Trophoblast cell (in vitro differentiated cells and primary cell): ENCODE results near the gene GNAI3.

Source experiments
- DNase-seq, 2 donors: peaks; one replicate each; pipeline ENCODE4 v3.0.0-alpha.2; 2016
- H2AFZ ChIP-seq: 2 replicates; pipeline ENCODE4 v1.6.1; 2013; ENCODE audit warnings: low read length, moderate library complexity, mild to moderate bottlenecking; ENCODE audit not compliant: insufficient read depth, poor library complexity
- H2AK5ac ChIP-seq: 2 replicates; pipeline ENCODE4 v1.6.1; 2013; ENCODE audit warnings: mild to moderate bottlenecking, low read length
- H2BK120ac ChIP-seq: 2 replicates; pipeline ENCODE4 v1.6.1; 2013; ENCODE audit warnings: low read length, mild to moderate bottlenecking, moderate library complexity; ENCODE audit not compliant: insufficient read depth, poor library complexity
- H2BK12ac ChIP-seq: 2 replicates; pipeline ENCODE4 v1.6.1; 2013; ENCODE audit warnings: mild to moderate bottlenecking, low read length, moderate library complexity
- H2BK5ac ChIP-seq: 2 replicates; pipeline ENCODE4 v1.6.1; 2013; ENCODE audit warnings: low read length, low read depth, moderate library complexity, mild to moderate bottlenecking; ENCODE audit not compliant: poor library complexity
- H3K14ac ChIP-seq: 2 replicates; pipeline ENCODE4 v1.6.1; 2013; ENCODE audit warnings: mild to moderate bottlenecking, low read length
- H3K18ac ChIP-seq: 2 replicates; pipeline ENCODE4 v1.6.1; 2013; ENCODE audit warnings: mild to moderate bottlenecking, low read length
- H3K23ac ChIP-seq: 2 replicates; pipeline ENCODE4 v1.6.1; 2013; ENCODE audit warnings: low read length
- H3K27ac ChIP-seq: 2 replicates; pipeline ENCODE4 v1.5.1; 2013; ENCODE audit warnings: low read depth, mild to moderate bottlenecking, inconsistent platforms, low read length, moderate library complexity
- H3K27me3 ChIP-seq: 2 replicates; pipeline ENCODE4 v1.6.1; 2013; ENCODE audit warnings: inconsistent platforms, mild to moderate bottlenecking, low read length, moderate library complexity; ENCODE audit not compliant: insufficient read depth
- H3K36me3 ChIP-seq, 2 experiments: 1 replicate in 1 of 2; 2 replicates in 1 of 2; pipeline ENCODE4 v1.6.1; 2013; ENCODE audit warnings: low read length in 2 of 2, mild to moderate bottlenecking in 2 of 2, moderate library complexity in 1 of 2; ENCODE audit not compliant: insufficient read depth in 2 of 2, control insufficient read depth in 1 of 2
- H3K4ac ChIP-seq: 2 replicates; pipeline ENCODE4 v1.6.1; 2013; ENCODE audit warnings: low read depth, mild to moderate bottlenecking, low read length, moderate library complexity
- H3K4me1 ChIP-seq, 2 experiments: 1 replicate in 1 of 2; 2 replicates in 1 of 2; pipeline ENCODE4 v1.6.1; 2013; ENCODE audit warnings: low read length in 2 of 2, mild to moderate bottlenecking in 2 of 2, moderate library complexity in 1 of 2; ENCODE audit not compliant: insufficient read depth in 2 of 2, control insufficient read depth in 1 of 2
- H3K4me2 ChIP-seq: 2 replicates; pipeline ENCODE4 v1.6.1; 2013; ENCODE audit warnings: inconsistent platforms, mild to moderate bottlenecking, low read length, moderate library complexity
- H3K4me3 ChIP-seq: 2 replicates; pipeline ENCODE4 v1.5.1; 2013; ENCODE audit warnings: mild to moderate bottlenecking, low read depth, low read length, inconsistent platforms
- H3K79me1 ChIP-seq: one replicate; pipeline ENCODE4 v1.6.1; 2013; ENCODE audit warnings: low read length
- H3K79me2 ChIP-seq: 2 replicates; pipeline ENCODE4 v1.6.1; 2013; ENCODE audit warnings: low read length, mild to moderate bottlenecking; ENCODE audit not compliant: control insufficient read depth, insufficient read depth, poor library complexity
- H3K9ac ChIP-seq: 2 replicates; pipeline ENCODE4 v1.6.1; 2013; ENCODE audit warnings: mild to moderate bottlenecking, low read length
- H3K9me3 ChIP-seq: 2 replicates; pipeline ENCODE4 v1.6.1; 2013; ENCODE audit warnings: low read depth, mild to moderate bottlenecking, control low read depth, inconsistent platforms, low read length; ENCODE audit not compliant: insufficient read depth
- H4K12ac ChIP-seq: 2 replicates; pipeline ENCODE4 v1.6.1; 2013; ENCODE audit warnings: low read depth, mild to moderate bottlenecking, low read length, moderate library complexity
- H4K8ac ChIP-seq: 2 replicates; pipeline ENCODE4 v1.6.1; 2013; ENCODE audit warnings: low read depth, mild to moderate bottlenecking, low read length, moderate library complexity
- H4K91ac ChIP-seq: one replicate; pipeline ENCODE4 v1.6.1; 2013; ENCODE audit warnings: low read depth, mild to moderate bottlenecking, low read length, moderate library complexity
- WGBS: extraction: QIAGEN DNeasy Blood & Tissue Kit; methylation state at CpG from one replicate; pipeline ENCODE4 v1.1.7; 2013; ENCODE audit warnings: missing lambda C conversion rate; ENCODE audit not compliant: insufficient read length, insufficient coverage; ENCODE audit errors: extremely low coverage; 5-methylcytosine and 5-hydroxymethylcytosine counted together

The GNAI3 gene

DNA sequence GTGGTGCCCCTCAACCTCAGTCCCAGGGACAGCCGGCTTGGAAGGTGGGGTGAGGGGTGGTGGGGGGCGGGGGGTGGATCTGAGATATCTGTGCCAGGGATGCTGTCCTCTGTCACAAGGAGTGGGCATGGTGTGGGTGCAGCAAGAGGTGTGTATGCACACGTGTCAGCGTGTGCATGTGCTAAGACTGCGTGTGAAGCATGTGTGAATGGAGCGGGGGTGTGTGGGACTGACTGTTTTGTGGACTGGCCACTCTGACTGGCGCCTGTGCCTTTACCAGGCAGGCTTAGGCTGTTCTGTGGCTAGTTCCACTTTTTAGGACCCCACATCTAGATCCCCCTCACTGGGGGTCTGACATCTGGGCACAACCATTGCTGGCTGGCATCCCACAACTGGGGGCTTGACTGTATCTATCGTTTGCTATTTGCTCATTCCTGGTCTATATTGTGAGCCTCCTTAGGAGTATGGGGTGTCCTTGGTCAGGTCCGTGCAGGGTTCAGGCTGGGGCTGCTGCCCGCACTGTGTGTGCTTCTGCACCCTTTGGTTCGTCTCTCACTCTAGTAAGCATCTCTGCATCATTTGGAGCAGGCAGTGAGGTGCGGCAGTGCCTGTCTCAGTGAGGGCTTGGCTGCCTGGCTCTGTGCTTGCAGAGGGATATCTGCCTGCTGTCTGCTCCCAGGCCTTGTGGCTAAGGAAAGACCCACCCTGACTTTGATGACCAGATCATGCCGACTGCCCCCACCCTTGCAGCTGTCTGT lies 73.1 kb downstream of the GNAI3 start:
- Histone ChIP-seq H3K79me2 (peaks cover 9% of the 10 kb centered on the region), H2AK5ac (no peak overlapping the region), H3K9me3 (no peaks in the 10 kb centered on the region), H3K36me3 (peaks cover 8 to 9% of the 10 kb centered on the region in 2 experiments), H3K14ac (peak overlapping the region; percentile 46), H3K27me3 (no peaks in the 10 kb centered on the region), H3K18ac (peak overlapping the region; percentile 30), H3K23ac (no peak overlapping the region), H3K4me2 (peak overlapping the region; percentile 82), H3K27ac (no peak overlapping the region), H3K4me1 (peaks cover 9 to 13% of the 10 kb centered on the region in 2 experiments), H3K4ac (peak overlapping the region; percentile 5), H3K4me3 (peak overlapping the region; percentile 77), H2BK120ac (no peak overlapping the region), H4K91ac (no peak overlapping the region), H3K9ac (no peak overlapping the region), H2BK5ac (no peak overlapping the region), H3K79me1 (peaks cover 18% of the 10 kb centered on the region), H2AFZ (peak overlapping the region; percentile 64), H4K8ac (peak overlapping the region; percentile 71), H4K12ac (no peak overlapping the region), H2BK12ac (no peak overlapping the region)
- no peak for DNase-seq
- no CpG with 5 or more reads among the region's 13 CpGs for WGBS

DNA sequence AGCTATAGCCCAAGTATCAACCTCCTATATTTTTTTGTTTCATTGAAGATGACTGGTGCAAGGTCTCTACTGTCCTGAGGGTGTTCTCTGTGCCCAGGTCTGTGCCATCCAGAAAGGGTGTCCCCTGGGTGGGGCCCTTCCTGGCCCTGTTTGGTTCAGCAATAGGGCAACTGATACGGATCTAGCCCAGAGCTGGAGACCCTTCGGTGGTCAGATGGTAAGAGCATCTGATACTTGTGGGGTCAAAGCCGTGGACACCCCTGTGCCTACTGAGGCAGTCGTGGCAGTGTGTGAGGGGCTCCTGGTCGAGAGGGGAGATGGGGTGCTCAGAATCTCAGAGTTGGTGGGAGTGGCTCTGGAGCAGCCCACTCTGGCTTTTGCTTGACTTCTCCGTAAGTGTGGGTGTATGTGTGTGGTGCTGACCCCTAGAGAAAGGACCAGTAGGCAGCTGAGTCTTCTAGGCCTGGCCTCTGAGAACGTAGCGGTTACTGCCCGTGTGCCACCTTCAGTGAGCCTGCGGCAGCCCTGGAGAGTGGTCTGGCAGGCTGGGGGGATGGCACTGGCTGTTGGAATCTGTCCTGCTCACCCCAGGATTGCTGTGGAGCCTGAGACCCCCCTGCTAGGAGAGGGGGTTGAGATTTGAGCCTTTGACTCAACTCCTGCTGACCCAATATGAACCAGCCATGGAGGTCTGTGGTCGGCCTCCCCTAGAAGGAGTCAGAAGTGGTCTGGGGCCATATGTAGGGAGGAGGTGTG lies 73.9 kb downstream of the GNAI3 start:
- peak overlapping the region; percentile 22 for H3K4ac ChIP-seq
- no peak overlapping the region for H2BK12ac ChIP-seq
- WGBS = no CpG with 5 or more reads among the region's 11 CpGs
- no peak overlapping the region for H3K4me3 ChIP-seq
- no peaks in the 10 kb centered on the region for H3K9me3 ChIP-seq
- peak overlapping the region; percentile 2 for H3K18ac ChIP-seq
- no peak overlapping the region for H3K23ac ChIP-seq
- no peaks in the 10 kb centered on the region for H3K27me3 ChIP-seq
- peaks cover 4 to 9% of the 10 kb centered on the region in 2 experiments for H3K4me1 ChIP-seq
- H3K36me3 ChIP-seq = peaks cover 15 to 16% of the 10 kb centered on the region in 2 experiments
- H2BK5ac ChIP-seq = no peak overlapping the region
- H3K79me1 ChIP-seq = peaks cover 14% of the 10 kb centered on the region
- H4K12ac ChIP-seq = no peak overlapping the region
- H4K91ac ChIP-seq = no peak overlapping the region
- no peak overlapping the region for H2AK5ac ChIP-seq
- H2BK120ac ChIP-seq = no peak overlapping the region
- peaks cover 9% of the 10 kb centered on the region for H3K79me2 ChIP-seq
- H3K27ac ChIP-seq = no peak overlapping the region
- no peak overlapping the region for H3K9ac ChIP-seq
- H4K8ac ChIP-seq = no peak overlapping the region
- no peak overlapping the region for H3K4me2 ChIP-seq
- no peak overlapping the region for H2AFZ ChIP-seq
- no peak for DNase-seq
- H3K14ac ChIP-seq = no peak overlapping the region

DNA sequence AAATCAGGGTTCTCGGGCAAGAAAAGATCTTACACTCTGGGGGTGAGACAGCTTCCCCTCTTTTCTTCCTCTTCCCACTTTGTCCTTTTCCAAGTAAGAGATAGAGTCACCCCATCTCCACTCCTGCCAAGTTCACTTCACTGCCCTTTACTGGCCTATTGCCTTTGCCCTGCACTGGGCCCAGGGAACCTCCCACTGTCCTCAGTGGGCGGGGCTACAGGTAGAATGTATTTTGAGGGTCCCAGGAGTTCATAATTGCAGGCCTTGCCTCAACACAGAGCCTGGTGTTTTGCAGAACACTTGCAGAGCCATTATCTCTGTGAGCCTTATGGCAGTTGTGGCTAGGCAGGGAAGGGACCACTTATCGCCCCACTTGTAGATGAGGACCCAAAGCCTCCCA lies 74.5 kb downstream of the GNAI3 start:
- Histone ChIP-seq H2AFZ (no peak overlapping the region), H4K8ac (no peak overlapping the region), H3K4ac (peak overlapping the region; percentile 21), H3K79me2 (peaks cover 9% of the 10 kb centered on the region), H3K4me3 (no peak overlapping the region), H3K18ac (no peak overlapping the region), H3K9ac (no peak overlapping the region), H3K4me1 (peaks cover 0 to 6% of the 10 kb centered on the region in 2 experiments), H2BK12ac (no peak overlapping the region), H3K27ac (no peak overlapping the region), H3K9me3 (no peaks in the 10 kb centered on the region), H4K12ac (no peak overlapping the region), H3K79me1 (peaks cover 14% of the 10 kb centered on the region), H3K14ac (no peak overlapping the region), H4K91ac (no peak overlapping the region), H3K36me3 (peaks cover 21 to 22% of the 10 kb centered on the region in 2 experiments), H2BK5ac (no peak overlapping the region), H2BK120ac (no peak overlapping the region), H3K23ac (no peak overlapping the region), H2AK5ac (no peak overlapping the region), H3K27me3 (no peaks in the 10 kb centered on the region), H3K4me2 (no peak overlapping the region)
- WGBS = no CpG with 5 or more reads among the region's 3 CpGs
- DNase-seq = no peak

DNA sequence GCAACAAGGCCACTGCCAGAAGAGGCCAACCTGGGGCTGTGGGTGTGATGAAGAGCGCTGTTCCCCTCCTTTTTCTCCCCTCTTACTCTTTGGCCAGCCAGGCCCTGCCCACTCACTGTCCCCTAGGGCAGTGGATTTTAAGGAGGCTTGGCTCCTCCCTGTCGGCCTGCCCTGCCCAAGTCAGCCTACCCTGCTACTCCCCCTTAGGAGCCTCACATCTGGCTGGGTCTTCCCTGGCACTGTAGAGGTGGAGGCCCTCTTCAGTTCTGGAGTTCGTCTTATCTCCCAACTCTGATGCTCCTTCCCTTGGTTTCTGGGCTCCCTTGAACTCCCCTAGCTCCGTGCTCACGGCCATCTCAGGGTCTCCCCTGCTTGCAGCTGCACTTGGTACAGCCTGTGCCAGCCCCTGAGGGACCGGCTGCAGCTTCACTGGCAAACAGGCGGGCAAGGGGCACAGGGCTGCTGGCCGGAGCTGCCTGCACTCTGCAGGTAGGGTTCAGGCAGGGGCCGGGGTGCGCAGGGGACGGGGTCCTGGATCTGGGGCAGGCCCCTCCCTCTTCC lies 75.3 kb downstream of the GNAI3 start:
- Histone ChIP-seq H2BK120ac (no peak overlapping the region), H4K91ac (no peak overlapping the region), H3K14ac (no peak overlapping the region), H4K8ac (no peak overlapping the region), H3K27me3 (no peaks in the 10 kb centered on the region), H3K79me2 (peaks cover 9% of the 10 kb centered on the region), H3K4ac (no peak overlapping the region), H2AFZ (no peak overlapping the region), H2BK5ac (no peak overlapping the region), H3K4me3 (no peak overlapping the region), H3K79me1 (peaks cover 14% of the 10 kb centered on the region), H3K9me3 (no peaks in the 10 kb centered on the region), H2AK5ac (no peak overlapping the region), H3K23ac (no peak overlapping the region), H3K9ac (no peak overlapping the region), H3K36me3 (peaks cover 29 to 30% of the 10 kb centered on the region in 2 experiments), H3K4me2 (no peak overlapping the region), H3K4me1 (peaks cover 0 to 6% of the 10 kb centered on the region in 2 experiments), H3K18ac (no peak overlapping the region), H4K12ac (no peak overlapping the region), H2BK12ac (no peak overlapping the region), H3K27ac (no peak overlapping the region)
- no CpG with 5 or more reads among the region's 11 CpGs for WGBS
- no peak for DNase-seq
